Duodenal mucosa (tissue), 2 donors: ENCODE measurements around the gene GNAT2.

Experiments
- H3K27ac ChIP-seq: one replicate; pipeline ENCODE4 v1.7.0; 2013; ENCODE audit warnings: low read depth, low read length
- H3K27me3 ChIP-seq, 2 donors: one replicate each; pipeline ENCODE4 v1.7.0; 2013; ENCODE audit warnings: low read length in 2 of 2, control low read depth in 1 of 2; ENCODE audit not compliant: insufficient read depth in 2 of 2, control insufficient read depth in 1 of 2
- H3K36me3 ChIP-seq, 2 donors: one replicate each; pipeline ENCODE4 v1.7.0; 2013; ENCODE audit warnings: low read length in 2 of 2, control low read depth in 1 of 2; ENCODE audit not compliant: insufficient read depth in 2 of 2, control insufficient read depth in 1 of 2
- H3K4me1 ChIP-seq, 2 donors: one replicate each; pipeline ENCODE4 v1.7.0; 2013; ENCODE audit warnings: low read length in 2 of 2, control low read depth in 1 of 2; ENCODE audit not compliant: insufficient read depth in 2 of 2, control insufficient read depth in 1 of 2
- H3K4me3 ChIP-seq, 2 donors: one replicate each; pipeline ENCODE4 v1.7.0; 2013; ENCODE audit warnings: low read length in 2 of 2, low read depth in 1 of 2
- H3K9ac ChIP-seq, 2 donors: one replicate each; pipeline ENCODE4 v1.7.0; 2013; ENCODE audit warnings: low read length in 2 of 2, low read depth in 1 of 2
- H3K9me3 ChIP-seq, 2 donors: one replicate each; pipeline ENCODE4 v1.7.0; 2013; ENCODE audit warnings: low read length in 2 of 2, control low read depth in 1 of 2; ENCODE audit not compliant: control insufficient read depth in 1 of 2

GNAT2 gene

DNA sequence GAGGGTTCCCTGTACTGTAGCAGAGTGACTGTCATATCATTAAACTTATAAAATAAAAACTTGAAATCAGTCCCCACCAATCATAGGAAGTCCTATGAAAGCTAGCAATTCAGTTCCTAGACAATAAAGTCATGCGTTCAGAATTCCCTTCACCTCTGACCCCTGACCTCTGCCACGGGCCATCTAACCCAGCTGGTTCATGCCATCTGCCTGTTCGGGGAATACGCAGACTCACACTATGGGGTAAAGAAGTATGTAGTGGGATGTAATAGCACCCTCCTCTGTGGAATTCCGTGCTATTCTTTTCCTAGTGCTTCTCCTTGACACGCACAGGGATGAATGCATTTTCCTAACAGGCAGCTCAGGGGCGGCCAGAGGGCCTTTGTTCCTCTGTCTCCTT lies 38.6 kb upstream of the GNAT2 start:
- Histone ChIP-seq H3K4me1 (peaks cover 33 to 42% of the 10 kb centered on the region in 2 donors), H3K4me3 (peak overlapping the region in 1 of 2 donors; percentile 90), H3K27ac (no peak overlapping the region), H3K9ac (no peak overlapping the region), H3K36me3 (peaks cover 5 to 30% of the 10 kb centered on the region in 2 donors), H3K9me3 (no peaks in the 10 kb centered on the region), H3K27me3 (no peaks in the 10 kb centered on the region)

DNA sequence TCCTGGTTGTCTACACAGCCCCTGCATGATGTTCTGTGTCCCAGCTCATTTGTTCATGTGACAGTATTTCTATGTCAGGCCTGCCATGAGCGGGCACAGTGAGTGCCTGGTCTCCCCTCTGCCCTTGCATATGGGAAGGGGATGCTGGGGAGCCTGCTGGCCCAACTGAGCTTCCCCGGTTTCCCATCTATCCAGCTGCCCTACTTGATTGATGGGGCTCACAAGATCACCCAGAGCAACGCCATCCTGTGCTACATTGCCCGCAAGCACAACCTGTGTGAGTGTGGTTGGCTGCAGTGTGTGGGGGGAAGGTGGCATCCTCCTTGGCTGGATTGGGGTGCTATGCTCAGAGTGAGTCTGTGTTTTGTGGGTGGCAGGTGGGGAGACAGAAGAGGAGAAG lies 38.0 kb upstream of the GNAT2 start:
- Histone ChIP-seq H3K27ac (no peak overlapping the region), H3K9me3 (no peaks in the 10 kb centered on the region), H3K9ac (no peak overlapping the region), H3K4me3 (peak overlapping the region; percentile 67 to 90), H3K27me3 (no peaks in the 10 kb centered on the region), H3K36me3 (peaks cover 5 to 30% of the 10 kb centered on the region in 2 donors), H3K4me1 (peaks cover 33 to 42% of the 10 kb centered on the region in 2 donors)

DNA sequence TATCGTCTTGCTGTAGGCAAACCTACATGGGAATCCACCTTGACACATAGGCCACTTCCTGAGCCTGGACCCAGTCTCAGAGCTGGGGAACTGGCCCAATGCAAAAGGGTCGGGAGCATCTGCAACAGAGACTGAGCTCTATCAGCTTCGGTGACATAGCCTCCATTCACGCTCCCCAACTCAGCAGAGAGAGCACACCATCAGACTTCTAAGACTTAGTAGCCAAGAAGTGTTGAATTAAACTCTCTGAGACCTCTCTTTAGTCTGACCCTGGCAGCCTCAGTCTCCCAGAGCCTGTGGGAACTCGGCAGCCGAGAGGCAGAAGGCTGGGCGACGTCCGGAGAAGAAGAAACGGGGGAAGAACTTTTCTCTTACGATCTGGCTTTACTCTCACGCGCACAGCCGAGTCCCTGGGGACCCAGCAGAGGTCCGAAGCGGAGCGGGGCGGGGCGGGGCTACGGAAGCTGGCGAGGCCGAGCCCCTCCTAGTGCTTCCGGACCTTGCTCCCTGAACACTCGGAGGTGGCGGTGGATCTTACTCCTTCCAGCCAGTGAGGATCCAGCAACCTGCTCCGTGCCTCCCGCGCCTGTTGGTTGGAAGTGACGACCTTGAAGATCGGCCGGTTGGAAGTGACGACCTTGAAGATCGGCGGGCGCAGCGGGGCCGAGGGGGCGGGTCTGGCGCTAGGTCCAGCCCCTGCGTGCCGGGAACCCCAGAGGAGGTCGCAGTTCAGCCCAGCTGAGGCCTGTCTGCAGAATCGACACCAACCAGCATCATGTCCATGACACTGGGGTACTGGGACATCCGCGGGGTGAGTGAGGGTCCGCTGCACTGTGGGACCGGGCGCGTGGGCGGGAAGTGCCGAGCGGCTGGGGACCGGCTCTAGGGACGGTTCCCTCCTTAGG lies 36.5 kb upstream of the GNAT2 start, which contains the start of gene GSTM4:
GSTM4 (plus strand) TSS at position 485 of the 905 bp plus-strand sequence; CDS start at position 776, 291 bp downstream.
- H3K27me3 ChIP-seq: no peaks in the 10 kb centered on the region
- H3K36me3 ChIP-seq: peaks cover 5 to 16% of the 10 kb centered on the region in 2 donors
- H3K4me3 ChIP-seq: peak within 1 kb of the TSS; percentile 67 to 90
- no peaks in the 10 kb centered on the region for H3K9me3 ChIP-seq
- H3K9ac ChIP-seq: peak within 1 kb of the TSS; percentile 63 to 87
- peak within 1 kb of the TSS; percentile 40 for H3K27ac ChIP-seq
- H3K4me1 ChIP-seq: peaks cover 33 to 42% of the 10 kb centered on the region in 2 donors

DNA sequence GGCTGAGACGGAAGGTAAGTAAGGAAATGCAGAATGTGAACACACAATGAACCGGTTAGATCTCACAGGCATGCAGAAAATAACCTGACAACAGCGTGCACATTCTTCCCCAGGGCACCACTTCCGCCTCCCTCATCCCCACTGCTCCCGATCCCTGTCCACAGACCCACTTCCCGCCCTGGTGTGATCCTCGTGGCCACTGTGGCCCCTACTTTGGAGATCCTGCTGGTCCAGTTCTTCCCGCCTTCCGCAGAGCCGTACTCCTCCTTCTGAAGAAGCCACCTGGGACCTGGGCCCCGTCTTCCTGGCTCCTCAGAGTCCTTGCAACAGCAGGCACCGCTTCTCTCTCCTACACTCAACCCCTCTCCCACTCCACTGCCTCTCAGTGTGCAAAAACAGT lies 35.1 kb upstream of the GNAT2 start:
- no peaks in the 10 kb centered on the region for H3K27me3 ChIP-seq
- H3K27ac ChIP-seq: no peak overlapping the region
- peaks cover 33 to 39% of the 10 kb centered on the region in 2 donors for H3K4me1 ChIP-seq
- peaks cover 0 to 4% of the 10 kb centered on the region in 2 donors for H3K36me3 ChIP-seq
- no peaks in the 10 kb centered on the region for H3K9me3 ChIP-seq
- H3K4me3 ChIP-seq: no peak overlapping the region
- H3K9ac ChIP-seq: no peak overlapping the region

DNA sequence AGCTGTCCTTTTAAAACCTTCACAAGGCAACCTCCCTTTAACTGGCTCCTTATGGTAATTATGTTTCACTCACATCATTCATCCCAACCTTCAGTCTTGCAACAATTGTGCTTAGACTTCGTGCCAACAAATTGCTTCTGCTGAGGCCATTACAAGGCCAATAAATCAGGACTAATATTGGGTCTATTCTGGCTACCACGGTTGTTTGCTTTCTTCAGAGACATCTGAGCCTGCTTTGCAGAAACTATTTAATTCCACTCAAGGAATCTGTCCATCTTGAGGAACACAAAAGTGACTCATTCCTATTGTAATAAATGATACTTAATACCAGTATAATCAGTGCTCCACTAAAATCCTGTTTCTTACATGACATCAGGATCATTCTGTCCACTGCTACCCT lies 33.9 kb upstream of the GNAT2 start:
- H3K4me1 ChIP-seq: peaks cover 25 to 29% of the 10 kb centered on the region in 2 donors

DNA sequence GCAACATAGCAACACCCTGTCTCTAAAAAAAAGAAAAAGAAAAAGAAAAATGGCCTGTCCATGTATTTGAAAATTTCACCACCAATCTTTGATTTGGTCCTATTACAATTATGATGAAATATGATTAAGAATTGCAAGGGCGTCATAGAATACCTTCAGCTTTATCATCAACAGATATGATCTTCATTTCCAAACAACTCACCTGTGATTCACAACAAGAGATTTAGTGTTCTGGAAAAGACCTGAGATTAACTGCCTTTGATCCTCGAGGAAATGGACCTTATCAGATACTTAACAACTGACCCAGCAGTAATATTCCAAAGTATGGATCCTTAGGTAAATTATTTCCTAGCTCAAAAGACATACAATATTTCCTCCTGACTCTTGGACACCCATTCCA lies 33.0 kb upstream of the GNAT2 start:
- no peak overlapping the region for H3K4me3 ChIP-seq
- H3K36me3 ChIP-seq: no peaks in the 10 kb centered on the region
- H3K9ac ChIP-seq: no peak overlapping the region
- no peaks in the 10 kb centered on the region for H3K27me3 ChIP-seq
- H3K27ac ChIP-seq: no peak overlapping the region
- no peaks in the 10 kb centered on the region for H3K9me3 ChIP-seq
- peaks cover 20 to 22% of the 10 kb centered on the region in 2 donors for H3K4me1 ChIP-seq

More for the DNA sequence above, 33.9 kb upstream of the GNAT2 start:
- Histone ChIP-seq H3K36me3 (no peaks in the 10 kb centered on the region), H3K9me3 (no peaks in the 10 kb centered on the region), H3K4me3 (no peak overlapping the region), H3K27ac (no peak overlapping the region), H3K9ac (no peak overlapping the region), H3K27me3 (no peaks in the 10 kb centered on the region)

DNA sequence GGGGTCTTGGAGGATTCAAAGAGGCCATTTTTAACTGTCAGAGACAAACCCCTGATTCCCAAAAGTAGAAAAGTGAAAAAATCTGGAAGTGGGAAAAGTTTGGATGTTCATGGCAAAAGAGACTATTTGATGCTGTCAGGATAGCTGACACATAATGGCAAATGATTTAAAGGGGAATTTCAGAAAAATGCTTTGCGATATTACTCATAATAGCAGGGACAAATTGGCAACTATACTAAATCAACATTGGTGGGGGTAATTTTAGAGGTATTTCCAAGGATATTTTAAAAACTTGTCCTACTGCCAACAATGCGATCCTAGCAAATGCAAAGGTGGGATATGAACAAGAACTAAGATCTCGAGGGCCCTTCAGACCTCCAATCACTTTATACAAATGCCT lies 31.2 kb upstream of the GNAT2 start:
- peaks cover 15 to 20% of the 10 kb centered on the region in 2 donors for H3K4me1 ChIP-seq
- no peak overlapping the region for H3K27ac ChIP-seq
- H3K27me3 ChIP-seq: no peaks in the 10 kb centered on the region
- no peak overlapping the region for H3K9ac ChIP-seq
- no peaks in the 10 kb centered on the region for H3K9me3 ChIP-seq
- H3K36me3 ChIP-seq: no peaks in the 10 kb centered on the region
- no peak overlapping the region for H3K4me3 ChIP-seq

DNA sequence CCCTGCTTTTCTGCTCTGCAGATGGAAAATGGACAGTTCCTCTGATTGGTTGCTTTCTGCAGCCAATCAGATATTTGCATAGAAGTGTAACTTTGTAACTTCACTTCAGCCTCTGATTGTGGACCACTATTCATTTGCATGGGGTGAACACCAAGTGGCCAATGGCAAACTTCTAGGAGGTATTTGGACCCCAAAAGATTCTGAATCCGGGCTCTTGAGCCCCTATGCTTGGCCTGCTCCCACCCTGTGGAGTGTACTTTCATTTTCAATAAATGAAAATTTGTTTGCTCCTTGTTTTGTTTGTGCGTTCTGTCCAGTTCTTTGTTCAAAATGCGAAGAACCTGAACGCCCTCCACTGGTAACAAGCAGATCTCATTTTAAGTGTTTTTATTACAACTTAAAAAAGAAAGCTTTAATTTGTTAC lies 30.1 kb upstream of the GNAT2 start:
- H3K9ac ChIP-seq: no peak overlapping the region
- H3K27ac ChIP-seq: no peak overlapping the region
- H3K27me3 ChIP-seq: no peaks in the 10 kb centered on the region
- H3K9me3 ChIP-seq: no peaks in the 10 kb centered on the region
- H3K4me1 ChIP-seq: peaks cover 4 to 14% of the 10 kb centered on the region in 2 donors
- no peak overlapping the region for H3K4me3 ChIP-seq
- no peaks in the 10 kb centered on the region for H3K36me3 ChIP-seq

DNA sequence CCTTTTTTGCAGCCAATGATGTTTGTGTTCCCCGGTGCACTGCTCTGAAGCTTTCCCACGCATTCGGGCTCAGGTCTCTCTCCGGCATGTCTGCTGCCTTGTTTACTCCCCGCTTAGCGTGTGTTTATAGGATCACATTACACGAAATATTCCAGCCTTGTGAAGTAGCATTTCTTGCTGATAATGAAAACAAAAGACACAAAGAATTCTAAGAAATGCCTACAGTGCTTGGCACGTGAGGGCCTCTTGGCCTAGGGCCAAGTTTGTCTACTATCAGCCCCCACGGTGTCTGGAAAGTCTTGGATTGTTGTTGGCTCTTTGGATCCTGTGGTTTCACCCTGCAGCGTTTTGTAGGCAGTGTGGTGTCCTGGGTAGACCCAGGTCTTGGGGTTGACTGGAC lies 25.3 kb upstream of the GNAT2 start:
- Histone ChIP-seq H3K4me1 (peaks cover 21 to 28% of the 10 kb centered on the region in 2 donors), H3K27me3 (no peaks in the 10 kb centered on the region), H3K36me3 (no peaks in the 10 kb centered on the region), H3K27ac (no peak overlapping the region), H3K9ac (no peak overlapping the region), H3K9me3 (no peaks in the 10 kb centered on the region), H3K4me3 (peak overlapping the region in 1 of 2 donors; percentile 38)

DNA sequence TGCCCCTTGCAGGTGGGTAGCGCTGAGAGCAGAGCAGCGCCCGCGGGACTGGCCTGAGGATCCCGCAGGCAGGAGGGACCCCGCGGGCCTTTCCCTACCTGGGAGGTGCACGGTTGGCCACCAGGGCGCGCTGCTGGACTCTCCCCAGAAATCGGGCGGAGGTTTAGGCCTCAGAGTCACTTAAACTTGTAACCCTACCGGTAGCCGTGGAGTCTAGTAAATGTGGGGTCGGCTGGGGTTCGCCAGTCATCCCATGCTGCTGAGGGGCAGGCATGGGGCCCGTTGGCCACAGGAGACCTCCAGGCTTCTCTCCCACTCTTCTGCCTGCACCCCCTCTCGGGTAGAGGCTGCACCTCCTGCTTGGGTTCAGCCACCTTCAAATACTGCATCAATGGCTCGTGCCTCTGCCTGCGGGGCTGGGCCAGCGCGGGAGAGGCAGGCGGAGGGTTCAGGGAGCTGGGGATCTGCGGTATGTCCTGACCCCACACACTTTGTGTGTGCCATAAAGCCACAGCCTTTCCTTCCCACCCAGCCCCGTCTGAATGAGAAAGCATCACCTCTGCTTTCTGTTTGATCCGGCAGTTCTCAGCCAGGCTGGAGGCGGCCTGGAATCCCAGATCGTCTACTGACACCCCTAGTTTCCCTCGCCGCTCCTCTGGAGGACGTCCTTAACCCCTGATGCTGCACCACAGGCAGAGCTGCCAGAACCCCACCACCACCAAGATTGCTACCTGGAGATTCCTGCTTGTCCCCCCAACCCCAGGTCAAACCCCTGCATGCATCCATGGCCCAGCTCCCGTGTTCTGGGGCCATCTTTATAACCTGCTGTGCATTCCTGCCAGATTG lies 24.2 kb upstream of the GNAT2 start:
- H3K27me3 ChIP-seq: no peaks in the 10 kb centered on the region
- peaks cover 31 to 38% of the 10 kb centered on the region in 2 donors for H3K4me1 ChIP-seq
- no peak overlapping the region for H3K27ac ChIP-seq
- no peaks in the 10 kb centered on the region for H3K9me3 ChIP-seq
- H3K36me3 ChIP-seq: no peaks in the 10 kb centered on the region
- H3K4me3 ChIP-seq: peak overlapping the region in 1 of 2 donors; percentile 30
- H3K9ac ChIP-seq: peak overlapping the region; percentile 41 to 70
